Ammon's horn (tissue), 1 donor: Measurements from ENCODE around the gene RSPRY1.
"Not testable (repeated sequence)": the region's sequence is repeated elsewhere in the genome, so short reads cannot be mapped to it uniquely, and the experiment has no call there.

ENCODE experiments used
- DNase-seq: peaks from one replicate; pipeline ENCODE4 v3.0.0-alpha.2; 2016; ENCODE audit warnings: low spot score

The RSPRY1 gene

DNA sequence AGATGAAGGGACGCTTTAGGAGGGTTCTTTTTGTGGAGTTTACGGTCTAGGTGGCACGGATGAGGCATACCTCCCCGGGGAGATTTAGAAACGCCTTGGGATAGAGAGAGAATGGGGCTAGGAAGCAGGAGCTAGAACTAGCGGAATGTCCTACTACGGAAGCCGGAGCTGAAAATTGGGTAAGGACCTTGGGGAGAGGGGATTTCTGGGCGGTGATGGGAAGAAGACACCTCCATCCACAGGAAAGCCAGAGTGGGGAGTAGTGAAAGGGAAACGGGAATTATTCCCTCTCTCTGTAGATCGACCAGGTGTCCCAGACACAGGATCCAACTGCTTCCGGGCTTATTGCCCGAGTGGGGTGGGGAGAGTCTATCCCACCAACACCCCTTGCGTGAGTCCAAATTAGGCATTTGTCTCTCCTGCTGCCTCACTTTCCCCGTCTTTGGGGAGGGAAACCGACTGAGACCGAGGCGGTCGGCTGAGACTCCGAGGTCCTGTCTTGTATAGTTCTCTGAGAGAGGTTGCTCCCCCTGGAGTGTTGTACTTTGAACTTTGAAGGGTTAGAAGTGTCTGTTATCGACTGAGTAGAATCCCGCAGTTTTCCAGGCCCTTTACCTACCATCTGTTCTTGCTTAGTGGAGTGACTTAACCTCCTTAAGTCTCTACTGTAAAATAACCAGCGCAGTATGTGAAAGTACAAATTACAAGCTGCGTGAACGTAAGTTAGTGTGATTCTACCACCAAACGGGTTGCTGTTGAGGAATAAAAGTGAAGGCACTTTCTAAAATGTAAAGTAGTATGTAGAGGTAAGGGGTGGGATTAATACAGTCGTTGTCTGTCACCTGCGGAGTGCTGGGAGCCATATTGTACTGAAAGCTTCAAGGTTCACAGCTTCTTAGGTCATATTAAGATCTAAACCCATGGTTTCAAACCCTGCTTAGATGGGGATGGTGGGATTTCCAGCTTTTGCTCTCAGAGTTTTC is 1.0 kb downstream of the RSPRY1 start:
- peak; percentile 24 for DNase-seq

DNA sequence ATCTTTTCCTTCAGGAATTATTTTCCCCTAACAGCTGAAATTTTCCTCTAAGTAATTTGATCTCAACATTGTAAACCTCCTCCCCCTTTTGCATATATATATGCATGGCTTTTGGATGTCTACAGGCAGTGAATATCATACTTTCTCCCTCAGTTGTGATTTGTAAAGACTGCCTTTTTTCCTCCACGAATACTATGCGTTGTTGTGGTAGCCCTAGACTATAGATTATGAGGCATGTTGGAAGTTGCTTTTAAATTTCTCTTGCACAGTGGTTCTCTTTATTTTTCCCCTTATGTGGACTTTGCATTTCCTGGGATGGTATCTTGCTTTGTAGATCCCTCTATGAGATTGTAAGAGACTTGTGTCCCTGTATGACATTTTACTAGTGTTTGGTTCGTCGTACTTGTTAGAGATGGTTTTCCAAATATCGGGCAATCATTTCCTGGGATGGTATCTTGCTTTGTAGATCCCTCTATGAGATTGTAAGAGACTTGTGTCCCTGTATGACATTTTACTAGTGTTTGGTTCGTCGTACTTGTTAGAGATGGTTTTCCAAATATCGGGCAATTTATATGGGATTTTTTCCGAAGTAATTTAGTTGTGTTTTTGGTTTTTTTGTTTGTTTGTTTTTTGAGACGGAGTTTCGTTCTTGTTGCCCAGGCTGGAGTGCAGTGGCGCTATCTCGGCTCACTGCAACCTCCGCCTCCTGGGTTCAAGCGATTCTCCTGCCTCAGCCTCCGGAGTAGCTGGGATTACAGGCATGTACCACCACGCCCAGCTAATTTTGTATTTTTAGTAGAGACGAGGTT is 2.0 kb downstream of the RSPRY1 start:
- DNase-seq = not testable (repeated sequence)

- DNase-seq = no peak
These were observed 2.5 kb downstream of the RSPRY1 start for GRCh38 chr16:57188711-57189002.

GRCh38 chr16:57189527-57189926 is 3.4 kb downstream of the RSPRY1 start:
- not testable (repeated sequence) for DNase-seq

DNA sequence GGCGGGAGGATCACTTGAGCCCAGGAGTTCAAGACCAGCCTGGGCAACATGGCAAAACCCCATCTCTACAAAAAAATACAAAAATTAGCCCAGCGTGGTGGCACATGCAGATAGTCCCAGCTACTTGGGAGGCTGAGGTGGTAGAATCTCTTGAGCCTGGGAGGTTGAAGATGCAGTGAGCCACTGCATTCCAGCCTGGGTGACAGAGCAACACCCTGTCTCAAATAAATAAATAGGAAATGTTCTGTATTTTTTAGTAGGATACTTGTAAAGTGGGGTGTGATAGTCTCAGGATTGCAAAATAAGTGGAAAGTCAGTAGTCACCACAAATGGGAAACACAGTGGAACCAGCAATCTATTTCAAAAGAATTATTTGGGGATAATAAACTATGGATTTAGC is 4.0 kb downstream of the RSPRY1 start:
- no peak for DNase-seq

DNA sequence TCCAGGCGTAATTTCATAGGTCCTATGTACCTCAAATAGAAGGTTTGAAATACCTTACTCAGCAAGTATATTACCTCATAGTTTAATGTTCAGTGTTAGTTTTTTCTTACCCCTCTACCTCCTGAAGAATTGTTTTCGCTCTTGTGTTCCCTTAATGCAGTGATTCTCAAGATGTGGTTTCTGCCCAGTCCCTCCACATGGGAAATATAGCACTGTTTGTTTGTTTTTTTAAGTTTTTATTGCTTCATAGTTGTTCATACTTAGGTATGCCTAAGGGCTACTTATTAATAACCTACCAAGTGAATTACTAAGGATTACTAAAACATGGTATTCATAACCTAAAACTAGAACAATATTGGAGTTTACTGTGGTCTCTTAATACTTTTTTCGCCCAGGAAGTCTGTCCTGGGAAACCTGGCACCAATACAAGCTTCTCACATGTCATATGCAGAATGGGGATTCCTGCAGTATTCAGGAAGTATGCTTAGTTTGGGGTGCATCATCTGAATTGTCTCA is 5.0 kb downstream of the RSPRY1 start:
- DNase-seq = no peak

- no peak for DNase-seq
These were observed 6.0 kb downstream of the RSPRY1 start for GRCh38 chr16:57192146-57192545.

DNA sequence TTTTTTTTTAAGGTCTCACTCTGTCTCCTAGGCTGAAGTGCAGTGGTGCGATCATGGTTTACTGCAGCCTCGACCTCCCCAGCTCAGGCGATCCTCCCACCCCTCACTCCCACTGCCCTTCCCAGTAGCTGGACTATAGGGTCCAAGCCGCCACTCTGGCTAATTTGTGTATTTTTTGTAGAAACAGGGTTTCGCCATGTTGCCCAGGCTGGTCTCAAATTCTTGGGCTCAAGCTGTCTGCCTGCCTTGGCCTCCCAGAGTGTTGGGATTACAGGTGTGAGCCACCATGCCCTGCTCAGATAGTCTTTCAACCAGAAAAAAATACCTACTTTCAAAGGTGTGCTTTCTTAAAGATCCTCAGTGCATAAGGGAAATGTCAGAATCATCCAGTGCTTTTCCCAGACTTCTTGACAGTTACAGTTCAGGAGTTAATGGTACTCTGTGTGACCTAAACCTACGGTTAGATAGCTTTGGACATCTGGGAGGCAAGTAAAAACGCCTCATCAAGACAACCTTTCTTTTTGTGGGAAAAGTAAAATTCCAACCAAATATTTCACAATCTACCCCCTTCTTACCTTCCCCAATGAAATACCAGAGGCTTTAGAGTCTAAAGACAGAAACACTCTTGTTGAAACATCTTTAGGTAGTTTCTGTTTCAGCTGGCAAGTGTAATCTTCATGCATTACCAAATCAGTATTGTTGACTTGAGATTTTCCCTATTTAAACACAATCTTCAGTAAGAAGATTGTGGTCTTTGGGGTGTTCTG is 6.8 kb downstream of the RSPRY1 start:
- DNase-seq = no peak

DNA sequence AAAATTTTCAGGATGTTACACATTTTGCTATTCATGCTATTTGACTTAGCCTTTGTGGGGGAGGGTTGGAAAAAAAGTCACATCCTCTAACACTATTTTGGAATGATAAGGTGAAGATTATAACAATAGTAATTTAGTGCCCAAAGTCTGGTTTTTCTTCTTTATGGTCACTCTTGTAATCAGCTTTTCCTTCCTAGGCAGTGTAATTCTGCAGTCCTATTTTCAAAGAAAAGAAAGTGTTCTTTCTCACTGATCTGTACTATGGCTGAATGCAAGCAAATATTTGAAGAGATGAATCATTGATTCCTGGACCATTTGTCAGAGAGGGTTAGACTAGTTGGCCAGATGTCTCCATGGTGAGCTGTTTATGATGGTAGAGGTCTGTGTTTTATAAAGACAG is 8.4 kb downstream of the RSPRY1 start:
- no peak for DNase-seq

DNA sequence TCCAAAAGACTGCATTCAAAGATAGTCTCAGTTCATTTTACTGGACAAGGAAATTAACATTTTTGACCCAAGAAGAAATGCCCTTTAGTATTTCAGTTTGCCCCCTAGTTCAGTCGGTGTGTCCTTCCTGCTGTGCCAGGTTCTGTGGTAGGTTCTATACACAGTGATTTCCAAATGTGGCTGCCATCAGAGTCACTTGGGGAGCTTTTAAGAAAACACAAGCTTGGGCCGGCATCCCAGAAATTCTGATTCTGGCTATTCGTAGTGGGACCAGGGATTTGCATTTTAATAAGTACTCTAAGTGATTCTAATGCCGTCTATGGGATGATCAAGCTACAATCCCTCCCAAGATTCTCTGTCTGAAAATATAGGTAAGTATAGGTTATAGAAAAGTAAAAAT is 10.2 kb downstream of the RSPRY1 start:
- peak; percentile 45 for DNase-seq

DNA sequence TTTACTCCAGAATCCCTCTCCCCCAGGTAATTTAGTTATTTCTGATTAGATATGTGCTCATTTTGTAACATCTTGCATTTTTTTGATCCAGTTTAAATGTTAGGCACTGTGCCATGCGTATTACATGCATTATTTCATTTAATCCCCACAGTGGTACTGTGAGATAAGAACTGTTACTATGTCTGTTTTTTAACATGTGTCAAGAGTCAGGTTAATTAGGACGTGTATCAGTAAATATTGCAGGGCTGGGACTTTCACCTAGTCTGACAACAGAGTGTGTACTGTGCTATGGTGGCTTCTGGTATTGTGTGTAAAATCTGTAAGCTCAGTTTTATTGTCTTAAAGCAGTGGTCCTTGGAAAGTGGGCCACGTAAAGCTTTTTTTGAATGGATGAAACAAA is 10.6 kb downstream of the RSPRY1 start:
- DNase-seq = no peak

- not testable (repeated sequence) for DNase-seq
These were observed 14.2 kb downstream of the RSPRY1 start for GRCh38 chr16:57200321-57200720.

DNA sequence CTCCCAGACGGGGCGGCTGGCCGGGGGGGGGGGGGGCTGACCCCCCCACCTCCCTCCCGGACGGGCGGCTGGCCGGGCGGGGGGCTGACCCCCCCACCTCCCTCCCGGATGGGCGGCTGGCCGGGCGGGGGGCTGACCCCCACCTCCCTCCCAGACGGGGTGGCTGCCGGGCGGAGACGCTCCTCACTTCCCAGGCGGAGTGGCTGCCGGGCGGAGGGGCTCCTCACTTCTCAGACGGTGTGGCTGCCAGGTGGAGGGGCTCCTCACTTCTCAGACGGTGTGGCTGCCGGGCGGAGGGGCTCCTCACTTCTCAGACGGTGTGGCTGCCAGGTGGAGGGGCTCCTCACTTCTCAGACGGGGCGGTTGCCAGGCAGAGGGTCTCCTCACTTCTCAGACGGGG is 14.8 kb downstream of the RSPRY1 start:
- DNase-seq = not testable (repeated sequence)

GRCh38 chr16:57202095-57202886 is 16.2 kb downstream of the RSPRY1 start:
- no peak for DNase-seq

DNA sequence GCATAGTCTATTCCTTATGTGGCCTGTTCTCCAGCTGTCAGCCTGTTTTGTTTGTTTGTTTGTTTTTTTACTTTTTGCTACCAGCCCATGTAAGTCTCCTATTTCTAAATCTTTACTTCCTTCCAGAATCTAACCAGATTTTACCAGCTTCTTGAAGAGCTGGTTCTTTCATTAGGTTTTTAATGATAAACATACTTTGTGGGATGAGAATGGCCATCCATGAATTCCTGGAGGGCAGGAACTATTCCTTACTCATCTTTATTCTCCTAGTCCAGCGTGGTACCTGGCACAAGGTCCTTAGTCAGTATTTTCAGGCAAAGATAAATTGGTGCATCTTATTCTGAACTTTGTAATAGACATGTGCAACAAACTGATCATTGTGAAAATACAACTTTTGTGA is 17.3 kb downstream of the RSPRY1 start:
- DNase-seq = no peak

GRCh38 chr16:57204675-57205074 is 18.5 kb downstream of the RSPRY1 start:
- DNase-seq = no peak

DNA sequence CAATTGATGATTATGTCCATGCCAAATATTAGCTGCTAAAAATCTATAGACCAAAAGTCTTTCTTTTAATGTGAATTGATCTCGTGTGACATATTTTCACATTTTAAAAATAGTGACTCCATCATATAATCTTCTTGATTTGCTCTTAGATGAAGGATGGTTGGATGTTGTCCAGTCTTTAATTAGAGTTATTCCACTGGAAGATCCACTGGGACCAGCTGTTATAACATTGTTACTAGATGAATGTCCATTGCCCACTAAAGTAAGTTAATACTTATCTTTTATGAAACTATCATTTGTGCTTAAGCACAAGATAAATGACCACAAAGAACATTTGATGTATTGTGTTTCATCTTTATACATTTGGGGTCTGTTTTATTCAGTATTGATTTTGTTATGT is 22.8 kb downstream of the RSPRY1 start:
- no peak for DNase-seq

- DNase-seq = no peak
These were observed 23.7 kb downstream of the RSPRY1 start for GRCh38 chr16:57209780-57210179.

GRCh38 chr16:57213462-57213861 is 27.3 kb downstream of the RSPRY1 start:
- no peak for DNase-seq

GRCh38 chr16:57216968-57217367 is 30.8 kb downstream of the RSPRY1 start:
- DNase-seq = no peak

GRCh38 chr16:57223057-57223456 is 36.9 kb downstream of the RSPRY1 start:
- no peak for DNase-seq
